Measurements from ENCODE around the gene KIAA1217.
A peak's percentile ranks its signal among the peaks of the same experiment; 100 is the strongest.

The KIAA1217 gene, protein sequence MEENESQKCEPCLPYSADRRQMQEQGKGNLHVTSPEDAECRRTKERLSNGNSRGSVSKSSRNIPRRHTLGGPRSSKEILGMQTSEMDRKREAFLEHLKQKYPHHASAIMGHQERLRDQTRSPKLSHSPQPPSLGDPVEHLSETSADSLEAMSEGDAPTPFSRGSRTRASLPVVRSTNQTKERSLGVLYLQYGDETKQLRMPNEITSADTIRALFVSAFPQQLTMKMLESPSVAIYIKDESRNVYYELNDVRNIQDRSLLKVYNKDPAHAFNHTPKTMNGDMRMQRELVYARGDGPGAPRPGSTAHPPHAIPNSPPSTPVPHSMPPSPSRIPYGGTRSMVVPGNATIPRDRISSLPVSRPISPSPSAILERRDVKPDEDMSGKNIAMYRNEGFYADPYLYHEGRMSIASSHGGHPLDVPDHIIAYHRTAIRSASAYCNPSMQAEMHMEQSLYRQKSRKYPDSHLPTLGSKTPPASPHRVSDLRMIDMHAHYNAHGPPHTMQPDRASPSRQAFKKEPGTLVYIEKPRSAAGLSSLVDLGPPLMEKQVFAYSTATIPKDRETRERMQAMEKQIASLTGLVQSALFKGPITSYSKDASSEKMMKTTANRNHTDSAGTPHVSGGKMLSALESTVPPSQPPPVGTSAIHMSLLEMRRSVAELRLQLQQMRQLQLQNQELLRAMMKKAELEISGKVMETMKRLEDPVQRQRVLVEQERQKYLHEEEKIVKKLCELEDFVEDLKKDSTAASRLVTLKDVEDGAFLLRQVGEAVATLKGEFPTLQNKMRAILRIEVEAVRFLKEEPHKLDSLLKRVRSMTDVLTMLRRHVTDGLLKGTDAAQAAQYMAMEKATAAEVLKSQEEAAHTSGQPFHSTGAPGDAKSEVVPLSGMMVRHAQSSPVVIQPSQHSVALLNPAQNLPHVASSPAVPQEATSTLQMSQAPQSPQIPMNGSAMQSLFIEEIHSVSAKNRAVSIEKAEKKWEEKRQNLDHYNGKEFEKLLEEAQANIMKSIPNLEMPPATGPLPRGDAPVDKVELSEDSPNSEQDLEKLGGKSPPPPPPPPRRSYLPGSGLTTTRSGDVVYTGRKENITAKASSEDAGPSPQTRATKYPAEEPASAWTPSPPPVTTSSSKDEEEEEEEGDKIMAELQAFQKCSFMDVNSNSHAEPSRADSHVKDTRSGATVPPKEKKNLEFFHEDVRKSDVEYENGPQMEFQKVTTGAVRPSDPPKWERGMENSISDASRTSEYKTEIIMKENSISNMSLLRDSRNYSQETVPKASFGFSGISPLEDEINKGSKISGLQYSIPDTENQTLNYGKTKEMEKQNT (N-terminal part only)

GRCh38 chr10:24208661-24209431, at the start of gene KIAA1217:
Gene KIAA1217 (plus strand): TSS chr10:24209138. CDS start chr10:24209194, 56 bp downstream.
- peaks cover 46% of the 10 kb centered on the region for H3K4me1 ChIP-seq (ENCODE audit: control insufficient read depth, low read depth, low read length)
- H3K9me3 ChIP-seq (ENCODE audit: control insufficient read depth, low read depth, low read length): no peaks in the 10 kb centered on the region
- H3K27me3 ChIP-seq (ENCODE audit: control insufficient read depth, insufficient read depth, low read length): no peaks in the 10 kb centered on the region
- H3K9ac ChIP-seq (ENCODE audit: low read length): peak within 1 kb of the TSS; percentile 65
- H3K27ac ChIP-seq (ENCODE audit: low read length): peak within 1 kb of the TSS; percentile 15
- H3K4me3 ChIP-seq (ENCODE audit: low read length): peak within 1 kb of the TSS; percentile 75
- H3K36me3 ChIP-seq (ENCODE audit: control insufficient read depth, low read depth, low read length): no peaks in the 10 kb centered on the region

GRCh38 chr10:24162206-24162985, 46.5 kb upstream of the KIAA1217 start:
- Histone ChIP-seq H3K9me3 (ENCODE audit: control insufficient read depth, low read depth, low read length) (no peaks in the 10 kb centered on the region), H3K36me3 (ENCODE audit: control insufficient read depth, low read depth, low read length) (no peaks in the 10 kb centered on the region), H3K4me3 (ENCODE audit: low read length) (no peak overlapping the region), H3K27me3 (ENCODE audit: control insufficient read depth, insufficient read depth, low read length) (no peaks in the 10 kb centered on the region), H3K4me1 (ENCODE audit: control insufficient read depth, low read depth, low read length) (no peaks in the 10 kb centered on the region), H3K9ac (ENCODE audit: low read length) (no peak overlapping the region), H3K27ac (ENCODE audit: low read length) (no peak overlapping the region)

DNA sequence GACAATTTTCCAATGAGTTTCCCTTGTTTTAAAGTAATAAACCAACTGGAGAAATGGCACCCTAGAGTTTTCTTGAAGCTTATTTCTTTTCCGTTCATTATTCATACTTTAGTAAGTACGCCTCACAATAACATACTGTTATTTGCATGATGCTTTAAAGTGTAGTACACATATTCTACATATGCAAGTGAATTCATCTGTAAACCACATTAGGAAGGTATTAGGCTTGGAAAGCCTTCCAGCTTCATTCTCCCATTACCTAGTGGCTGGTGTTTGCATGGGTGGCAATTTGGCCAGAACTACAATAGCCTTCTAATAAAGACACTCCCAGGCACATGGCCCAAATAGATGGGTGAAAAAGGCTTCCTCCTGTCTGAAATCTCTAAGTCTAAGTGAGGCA, 45.5 kb upstream of the KIAA1217 start:
- Histone ChIP-seq H3K36me3 (ENCODE audit: control insufficient read depth, low read depth, low read length) (no peaks in the 10 kb centered on the region), H3K9ac (ENCODE audit: low read length) (no peak overlapping the region), H3K27ac (ENCODE audit: low read length) (no peak overlapping the region), H3K27me3 (ENCODE audit: control insufficient read depth, insufficient read depth, low read length) (no peaks in the 10 kb centered on the region), H3K9me3 (ENCODE audit: control insufficient read depth, low read depth, low read length) (no peaks in the 10 kb centered on the region), H3K4me3 (ENCODE audit: low read length) (no peak overlapping the region), H3K4me1 (ENCODE audit: control insufficient read depth, low read depth, low read length) (no peaks in the 10 kb centered on the region)

DNA sequence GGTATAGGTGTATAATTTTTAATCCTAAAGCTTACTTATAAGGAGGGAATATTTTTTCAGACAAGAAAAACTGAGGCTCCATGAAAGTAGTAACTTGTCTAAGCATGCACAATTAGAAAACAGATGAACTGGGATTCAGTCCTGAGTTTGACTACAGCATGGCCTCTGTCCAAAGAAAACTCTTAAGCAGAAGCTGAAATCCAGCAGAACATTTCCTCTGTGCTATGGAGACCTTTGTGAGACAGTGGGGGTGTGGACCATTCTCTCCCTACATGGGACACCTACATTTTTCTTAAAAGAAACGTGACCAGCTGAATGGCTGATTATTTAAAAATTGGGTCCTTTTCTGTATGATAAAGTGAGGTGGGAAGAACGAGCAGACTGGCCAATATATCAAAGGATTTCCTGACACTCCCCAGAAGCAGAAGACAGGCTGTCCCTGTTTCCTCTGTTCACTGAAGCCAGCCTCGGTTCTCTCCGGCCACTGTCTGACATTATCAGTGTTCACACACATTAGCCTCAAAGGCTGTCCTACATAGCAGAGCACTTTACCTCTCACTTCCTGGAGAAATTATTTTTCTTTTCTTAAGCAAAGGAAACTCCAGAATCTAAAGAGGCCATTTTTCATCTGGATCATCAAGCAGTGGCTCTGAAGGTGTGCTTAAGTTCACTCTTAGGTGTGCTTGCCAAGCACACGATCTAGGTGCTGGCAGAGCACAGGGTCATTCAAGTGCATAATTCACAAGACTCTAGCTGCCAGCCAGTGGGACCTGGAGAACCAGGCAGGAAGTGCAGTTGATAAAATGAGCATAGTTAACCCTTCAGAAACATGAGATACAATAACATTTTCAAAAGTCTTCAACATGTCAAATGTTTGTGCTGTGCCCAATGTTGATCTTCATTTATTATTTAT, 40.4 kb upstream of the KIAA1217 start:
- Histone ChIP-seq H3K27ac (ENCODE audit: low read length) (no peak overlapping the region), H3K9me3 (ENCODE audit: control insufficient read depth, low read depth, low read length) (no peaks in the 10 kb centered on the region), H3K4me1 (ENCODE audit: control insufficient read depth, low read depth, low read length) (no peaks in the 10 kb centered on the region), H3K4me3 (ENCODE audit: low read length) (no peak overlapping the region), H3K9ac (ENCODE audit: low read length) (no peak overlapping the region), H3K36me3 (ENCODE audit: control insufficient read depth, low read depth, low read length) (no peaks in the 10 kb centered on the region), H3K27me3 (ENCODE audit: control insufficient read depth, insufficient read depth, low read length) (no peaks in the 10 kb centered on the region)

DNA sequence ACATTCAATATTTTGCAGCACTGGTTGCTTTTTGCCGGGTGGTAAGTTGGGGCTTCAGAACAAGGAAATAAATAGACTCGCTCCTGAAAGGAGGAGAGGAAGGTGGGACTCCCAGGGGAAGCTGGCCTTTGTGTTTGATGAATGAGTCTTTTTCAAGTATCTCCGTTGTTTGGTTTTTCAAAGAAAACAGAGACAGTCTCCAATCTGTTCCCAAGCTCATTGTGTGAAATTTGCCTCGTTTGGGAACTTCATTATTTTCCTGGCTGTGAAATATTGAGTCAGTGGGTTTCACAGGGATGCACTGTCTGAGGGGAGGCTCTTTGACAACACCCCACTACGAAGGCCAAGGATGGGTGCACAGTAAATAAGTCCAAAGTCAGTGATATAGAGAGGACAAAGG, 38.7 kb upstream of the KIAA1217 start:
- Histone ChIP-seq H3K27ac (ENCODE audit: low read length) (no peak overlapping the region), H3K36me3 (ENCODE audit: control insufficient read depth, low read depth, low read length) (no peaks in the 10 kb centered on the region), H3K4me3 (ENCODE audit: low read length) (no peak overlapping the region), H3K9me3 (ENCODE audit: control insufficient read depth, low read depth, low read length) (no peaks in the 10 kb centered on the region), H3K27me3 (ENCODE audit: control insufficient read depth, insufficient read depth, low read length) (no peaks in the 10 kb centered on the region), H3K4me1 (ENCODE audit: control insufficient read depth, low read depth, low read length) (no peaks in the 10 kb centered on the region), H3K9ac (ENCODE audit: low read length) (no peak overlapping the region)

DNA sequence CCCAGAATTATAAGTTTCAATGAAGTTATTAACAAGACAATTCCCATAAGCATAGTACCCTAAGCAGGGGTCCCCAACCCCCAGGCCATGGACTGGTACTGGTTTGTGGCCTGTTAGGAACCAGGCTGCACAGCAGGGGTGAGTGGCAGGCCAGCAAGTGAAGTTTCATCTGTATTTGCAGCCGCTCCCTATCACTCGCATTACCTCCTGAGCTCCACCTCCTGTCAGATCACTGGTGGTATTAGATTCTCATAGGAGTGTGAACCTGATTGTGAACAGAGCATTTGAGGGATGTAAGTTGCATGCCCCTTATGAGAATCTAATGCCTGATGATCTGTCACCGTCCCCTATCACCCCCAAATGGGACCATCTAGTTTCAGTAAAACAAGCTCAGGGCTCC, 36.0 kb upstream of the KIAA1217 start:
- Histone ChIP-seq H3K36me3 (ENCODE audit: control insufficient read depth, low read depth, low read length) (no peaks in the 10 kb centered on the region), H3K27ac (ENCODE audit: low read length) (no peak overlapping the region), H3K9me3 (ENCODE audit: control insufficient read depth, low read depth, low read length) (peaks cover 3% of the 10 kb centered on the region), H3K9ac (ENCODE audit: low read length) (no peak overlapping the region), H3K27me3 (ENCODE audit: control insufficient read depth, insufficient read depth, low read length) (no peaks in the 10 kb centered on the region), H3K4me1 (ENCODE audit: control insufficient read depth, low read depth, low read length) (no peaks in the 10 kb centered on the region), H3K4me3 (ENCODE audit: low read length) (no peak overlapping the region)

DNA sequence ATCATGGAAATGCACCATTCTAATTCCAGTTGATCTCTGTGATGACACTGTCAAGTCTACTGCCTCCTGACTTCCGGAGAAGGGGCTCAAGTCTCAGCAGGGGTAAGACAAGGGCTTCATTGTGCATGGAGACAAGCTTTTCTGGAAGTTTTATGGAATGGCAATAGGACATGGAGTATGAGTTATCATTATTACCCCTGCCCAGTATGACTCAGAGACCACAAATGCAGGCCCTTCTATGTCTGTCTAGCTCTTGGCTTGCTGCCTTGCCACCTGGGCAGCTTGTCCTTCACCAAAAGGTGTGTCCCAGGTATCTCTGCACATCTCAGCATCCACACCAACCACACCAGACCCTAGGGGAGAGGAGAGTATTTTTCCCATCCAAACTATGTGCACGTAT, 34.9 kb upstream of the KIAA1217 start:
- Histone ChIP-seq H3K36me3 (ENCODE audit: control insufficient read depth, low read depth, low read length) (no peaks in the 10 kb centered on the region), H3K27ac (ENCODE audit: low read length) (no peak overlapping the region), H3K27me3 (ENCODE audit: control insufficient read depth, insufficient read depth, low read length) (no peaks in the 10 kb centered on the region), H3K4me1 (ENCODE audit: control insufficient read depth, low read depth, low read length) (no peaks in the 10 kb centered on the region), H3K9ac (ENCODE audit: low read length) (no peak overlapping the region), H3K4me3 (ENCODE audit: low read length) (no peak overlapping the region), H3K9me3 (ENCODE audit: control insufficient read depth, low read depth, low read length) (peaks cover 3% of the 10 kb centered on the region)

DNA sequence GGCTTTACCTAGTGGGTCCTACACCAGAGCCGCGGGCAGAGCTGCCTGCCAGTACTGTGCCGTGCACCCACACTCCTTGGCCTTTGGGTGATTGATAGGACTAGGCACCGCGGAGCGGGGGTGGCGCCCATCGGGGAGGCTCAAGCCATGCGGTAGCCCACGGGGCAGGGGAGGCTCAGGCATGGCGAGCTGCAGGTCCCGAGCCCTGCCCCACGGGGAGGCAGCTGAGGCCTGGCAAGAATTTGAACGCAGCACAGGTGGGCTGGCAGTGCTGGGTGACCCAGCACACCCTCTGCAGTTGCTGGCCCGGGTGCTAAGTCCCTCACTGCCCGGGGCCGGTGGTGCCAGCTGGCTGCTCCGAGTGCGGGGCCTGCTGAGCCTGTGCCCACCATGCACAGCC, 32.3 kb upstream of the KIAA1217 start:
- H3K4me1 ChIP-seq (ENCODE audit: control insufficient read depth, low read depth, low read length): no peaks in the 10 kb centered on the region
- H3K9me3 ChIP-seq (ENCODE audit: control insufficient read depth, low read depth, low read length): peaks cover 3% of the 10 kb centered on the region

GRCh38 chr10:24177636-24178035, 31.3 kb upstream of the KIAA1217 start:
- Histone ChIP-seq H3K9me3 (ENCODE audit: control insufficient read depth, low read depth, low read length) (peaks cover 3% of the 10 kb centered on the region), H3K4me3 (ENCODE audit: low read length) (no peak overlapping the region), H3K27me3 (ENCODE audit: control insufficient read depth, insufficient read depth, low read length) (no peaks in the 10 kb centered on the region), H3K36me3 (ENCODE audit: control insufficient read depth, low read depth, low read length) (no peaks in the 10 kb centered on the region), H3K4me1 (ENCODE audit: control insufficient read depth, low read depth, low read length) (no peaks in the 10 kb centered on the region), H3K27ac (ENCODE audit: low read length) (no peak overlapping the region), H3K9ac (ENCODE audit: low read length) (no peak overlapping the region)

More for the DNA sequence above, 32.3 kb upstream of the KIAA1217 start:
- no peak overlapping the region for H3K4me3 ChIP-seq (ENCODE audit: low read length)
- H3K9ac ChIP-seq (ENCODE audit: low read length): no peak overlapping the region
- no peak overlapping the region for H3K27ac ChIP-seq (ENCODE audit: low read length)
- H3K36me3 ChIP-seq (ENCODE audit: control insufficient read depth, low read depth, low read length): no peaks in the 10 kb centered on the region
- no peaks in the 10 kb centered on the region for H3K27me3 ChIP-seq (ENCODE audit: control insufficient read depth, insufficient read depth, low read length)

All from iPS-18a (cell line).